HS-5 (cell line): Measurements from ENCODE around the gene RB1.
"Not testable (repeated sequence)": the region's sequence is repeated elsewhere in the genome, so short reads cannot be mapped to it uniquely, and the experiment has no call there.

Experiments used
- DNase-seq: peaks from one replicate; pipeline ENCODE4 v3.0.0-alpha.2; 2012; ENCODE audit warnings: low read depth

The RB1 gene

GRCh38 chr13:48410199-48410598 lies 106.6 kb downstream of the RB1 start:
- no peak for DNase-seq

GRCh38 chr13:48411147-48411794 lies 107.7 kb downstream of the RB1 start:
- no peak for DNase-seq

GRCh38 chr13:48411841-48412531 lies 108.4 kb downstream of the RB1 start:
- no peak for DNase-seq

DNA sequence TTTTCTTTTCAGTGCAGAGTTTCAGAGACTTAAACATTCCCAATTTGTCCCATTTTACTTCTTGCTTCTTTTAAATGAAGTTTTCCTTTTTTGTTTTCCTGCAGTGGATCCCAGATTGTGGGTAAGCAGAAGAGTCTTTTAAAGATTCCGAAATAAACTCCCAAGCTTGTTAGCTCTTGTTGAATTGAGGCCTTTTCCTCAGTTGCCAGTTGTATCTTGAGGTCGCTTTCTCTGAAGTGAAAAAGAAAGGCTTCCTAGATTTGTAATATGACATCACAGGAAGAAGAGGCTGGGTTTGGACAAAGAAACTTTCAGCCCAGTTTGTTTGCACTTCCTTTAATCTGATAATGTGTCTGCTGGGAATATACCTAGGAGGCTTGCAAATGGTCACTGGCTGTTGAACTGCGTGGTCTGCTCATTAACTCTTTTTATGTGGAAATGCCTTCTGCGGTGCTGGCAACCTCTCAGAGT lies 109.4 kb downstream of the RB1 start, which contains the start of gene LPAR6:
TSS of gene LPAR6 (minus strand) at position 233 of the 471 bp plus-strand sequence. CDS start 690 bp downstream, outside the sequence.
- DNase-seq = no peak

- DNase-seq = no peak
Observed at GRCh38 chr13:48414501-48414900, 111.0 kb downstream of the RB1 start.

DNA sequence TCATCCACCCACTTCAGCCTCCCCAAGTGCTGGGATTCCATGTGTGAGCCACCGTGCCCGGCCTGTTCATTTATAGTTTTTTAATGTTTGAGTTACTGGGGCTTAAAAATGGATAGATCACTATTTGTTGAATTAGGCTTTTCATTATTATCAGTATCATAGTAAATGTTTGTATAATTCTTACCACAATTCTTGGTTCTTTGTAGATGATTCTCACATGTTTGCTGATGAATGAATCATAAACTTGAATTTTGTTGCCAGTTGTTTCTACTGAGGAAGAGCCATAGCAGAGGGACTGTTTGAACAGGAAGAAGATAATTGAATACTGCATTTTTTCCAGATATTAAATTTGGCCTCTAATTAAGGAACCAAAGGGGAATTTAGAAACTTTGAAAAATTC lies 112.0 kb downstream of the RB1 start:
- DNase-seq = no peak

GRCh38 chr13:48422003-48422402 lies 118.5 kb downstream of the RB1 start:
- not testable (repeated sequence) for DNase-seq

DNA sequence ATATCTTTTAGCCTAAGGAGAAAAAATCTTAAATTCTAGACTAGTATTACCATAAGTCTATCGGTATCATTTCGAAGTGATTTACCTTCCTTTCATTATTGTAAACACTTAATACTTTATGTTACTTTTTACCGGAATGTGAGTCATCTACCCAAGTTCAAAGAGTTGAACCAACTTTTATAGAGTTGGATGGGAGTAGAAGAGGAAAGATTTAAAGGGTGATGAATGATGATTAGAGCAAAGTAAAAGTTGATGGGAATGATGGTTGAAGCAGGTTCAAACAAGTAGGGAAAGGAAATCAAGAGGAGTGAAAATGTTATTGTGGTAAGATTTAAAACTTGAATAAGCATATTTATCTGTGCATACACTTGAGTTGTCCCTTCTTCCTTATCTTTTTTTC lies 120.7 kb downstream of the RB1 start:
- no peak for DNase-seq

GRCh38 chr13:48426052-48426451 lies 122.5 kb downstream of the RB1 start:
- DNase-seq = no peak

DNA sequence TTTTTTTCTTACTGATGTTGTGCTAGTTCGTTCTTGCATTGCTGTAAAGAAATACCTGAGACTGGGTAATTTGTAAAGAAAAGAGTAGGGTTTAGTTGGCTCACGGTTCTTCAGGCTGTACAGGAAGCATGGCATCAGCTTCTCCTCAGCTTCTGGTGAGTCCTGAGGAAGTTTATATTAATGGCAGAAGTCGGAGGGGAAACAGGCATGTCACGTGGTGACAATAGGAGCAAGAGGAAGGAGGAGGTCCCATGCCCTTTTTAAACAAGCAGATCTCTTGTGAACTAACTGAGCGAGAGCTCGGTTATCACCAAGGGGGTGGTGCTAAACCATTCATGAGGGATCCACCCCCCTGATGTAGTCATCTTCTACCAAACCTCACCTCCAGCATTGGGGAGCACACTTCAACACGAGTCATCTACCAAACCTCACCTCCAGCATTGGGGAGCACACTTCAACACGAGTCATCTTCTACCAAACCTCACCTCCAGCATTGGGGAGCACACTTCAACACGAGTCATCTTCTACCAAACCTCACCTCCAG lies 123.3 kb downstream of the RB1 start:
- not testable (repeated sequence) for DNase-seq

DNA sequence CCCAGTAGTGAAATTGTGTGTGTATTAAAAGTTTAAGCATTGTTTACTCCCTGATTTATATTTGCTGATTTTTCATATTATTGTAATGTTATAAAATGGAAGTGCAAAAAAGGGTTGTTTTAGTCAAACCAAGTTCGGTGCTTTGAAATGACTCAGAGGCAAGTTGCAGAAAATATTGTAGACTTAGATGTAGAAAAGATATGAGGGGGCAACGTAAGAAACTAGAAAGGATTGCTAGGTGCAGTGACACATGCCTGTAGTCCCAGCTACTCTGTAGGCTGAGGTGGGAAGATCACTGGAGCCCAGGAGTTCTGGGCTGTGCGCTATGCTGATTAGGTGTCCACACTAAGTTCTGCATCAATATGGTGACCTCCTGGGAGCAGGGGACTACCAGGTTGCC lies 125.5 kb downstream of the RB1 start:
- no peak for DNase-seq

GRCh38 chr13:48429886-48430285 lies 126.3 kb downstream of the RB1 start:
- no peak for DNase-seq

DNA sequence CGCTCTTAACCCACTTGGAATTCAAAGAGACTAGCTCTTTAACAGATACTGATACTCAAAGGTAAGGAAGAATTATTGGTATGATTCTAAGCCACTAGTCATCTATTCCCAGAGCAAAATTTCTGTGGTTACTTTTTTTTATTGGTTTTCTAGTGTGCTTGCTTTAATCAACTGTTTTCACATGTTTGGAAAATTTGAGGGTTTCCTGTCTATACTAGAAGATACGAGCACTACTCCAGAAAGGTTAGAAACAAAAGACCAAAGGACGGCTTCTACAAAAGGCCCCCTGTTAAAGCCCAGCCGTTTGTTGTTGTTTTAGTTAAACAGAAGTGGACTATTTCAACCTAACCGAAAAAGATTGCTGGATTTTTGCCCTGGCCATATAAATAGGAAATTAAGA lies 127.9 kb downstream of the RB1 start:
- no peak for DNase-seq

DNA sequence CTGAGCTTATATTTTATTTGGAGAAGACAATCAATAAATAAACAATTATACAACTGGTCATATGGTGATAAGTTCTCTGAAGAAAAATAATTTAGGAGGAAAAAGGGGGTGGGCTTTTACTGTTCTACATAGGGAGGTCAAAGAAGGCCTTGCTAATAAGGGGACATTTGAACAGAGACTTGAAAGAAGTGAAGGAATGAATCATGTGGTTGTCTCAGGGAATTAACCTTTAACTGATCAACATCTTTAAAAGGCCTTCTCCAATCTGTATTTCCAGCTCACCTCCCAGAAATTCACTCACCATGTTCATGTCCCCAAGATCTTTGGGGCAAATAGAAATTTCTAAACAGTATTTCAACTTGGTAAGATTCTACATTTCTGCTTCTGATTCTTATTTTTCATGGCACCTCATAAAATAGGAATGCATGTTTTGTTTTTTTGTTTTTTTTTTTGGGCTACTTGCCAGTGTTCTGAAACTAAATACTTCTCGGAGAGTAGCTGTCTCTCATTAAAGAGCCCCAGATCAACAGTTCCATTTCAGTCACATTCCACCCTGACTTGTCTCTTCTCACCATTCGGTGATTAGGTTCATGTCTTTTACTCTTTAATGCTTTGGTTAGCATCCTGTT lies 128.6 kb downstream of the RB1 start:
- DNase-seq = no peak

- no peak for DNase-seq
Observed at GRCh38 chr13:48434200-48434599, 130.6 kb downstream of the RB1 start.

- no peak for DNase-seq
Observed at GRCh38 chr13:48436661-48437288, 133.2 kb downstream of the RB1 start.

DNA sequence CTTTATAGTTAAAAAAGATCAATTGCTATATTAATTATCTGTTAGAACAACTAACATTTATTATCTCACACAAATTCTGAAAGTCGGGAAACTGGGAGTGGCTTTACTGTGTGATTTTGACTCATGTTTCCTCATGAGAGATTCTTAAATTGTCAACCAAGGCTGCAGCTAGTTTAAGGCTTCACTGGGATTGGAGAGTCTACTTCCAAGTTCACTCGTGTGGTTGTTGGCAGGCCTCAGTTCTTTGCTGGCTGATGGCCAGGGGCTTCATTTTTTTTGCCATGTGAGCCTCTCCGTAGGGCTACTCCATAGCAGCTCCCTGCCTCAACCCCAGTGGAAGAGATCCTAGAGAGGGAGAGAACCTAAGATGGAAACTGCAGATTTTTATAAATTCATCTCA lies 133.8 kb downstream of the RB1 start:
- no peak for DNase-seq

DNA sequence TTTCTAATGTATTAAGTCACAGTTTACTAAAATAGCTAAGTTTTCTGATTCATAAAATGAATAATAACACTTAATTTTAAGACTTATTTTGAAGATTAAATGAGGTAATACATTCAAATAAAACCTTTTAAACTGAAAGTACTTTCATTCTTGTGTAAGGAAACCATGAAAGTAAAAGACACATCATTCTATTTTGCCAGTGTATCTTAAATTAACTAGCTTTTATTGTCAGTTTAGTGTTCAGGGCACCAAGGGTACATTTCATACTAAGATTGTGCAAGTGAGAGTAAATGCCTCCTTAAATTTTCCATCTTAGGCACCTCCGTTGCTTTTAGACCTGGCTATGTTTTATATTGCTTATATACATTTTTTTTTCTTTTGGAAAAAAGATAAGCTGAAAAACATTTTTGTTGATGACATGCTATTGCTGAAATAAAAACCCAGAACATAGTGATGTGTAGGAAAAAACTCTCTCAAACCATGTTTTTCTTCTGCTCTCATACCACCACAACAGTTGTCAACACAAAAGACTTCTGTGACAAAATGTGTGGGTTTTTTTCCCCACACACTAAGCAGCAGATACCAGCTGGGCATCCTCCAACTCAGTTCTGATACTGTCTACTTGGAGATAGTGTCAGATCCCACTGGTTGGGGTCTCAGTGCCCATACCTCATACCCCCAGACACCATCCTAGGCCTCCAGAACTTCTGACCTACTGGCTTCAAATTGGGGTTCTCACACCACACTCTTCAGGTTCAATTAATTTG lies 140.1 kb downstream of the RB1 start:
- no peak for DNase-seq

GRCh38 chr13:48446464-48446863 lies 142.9 kb downstream of the RB1 start:
- DNase-seq = peak; percentile 19

DNA sequence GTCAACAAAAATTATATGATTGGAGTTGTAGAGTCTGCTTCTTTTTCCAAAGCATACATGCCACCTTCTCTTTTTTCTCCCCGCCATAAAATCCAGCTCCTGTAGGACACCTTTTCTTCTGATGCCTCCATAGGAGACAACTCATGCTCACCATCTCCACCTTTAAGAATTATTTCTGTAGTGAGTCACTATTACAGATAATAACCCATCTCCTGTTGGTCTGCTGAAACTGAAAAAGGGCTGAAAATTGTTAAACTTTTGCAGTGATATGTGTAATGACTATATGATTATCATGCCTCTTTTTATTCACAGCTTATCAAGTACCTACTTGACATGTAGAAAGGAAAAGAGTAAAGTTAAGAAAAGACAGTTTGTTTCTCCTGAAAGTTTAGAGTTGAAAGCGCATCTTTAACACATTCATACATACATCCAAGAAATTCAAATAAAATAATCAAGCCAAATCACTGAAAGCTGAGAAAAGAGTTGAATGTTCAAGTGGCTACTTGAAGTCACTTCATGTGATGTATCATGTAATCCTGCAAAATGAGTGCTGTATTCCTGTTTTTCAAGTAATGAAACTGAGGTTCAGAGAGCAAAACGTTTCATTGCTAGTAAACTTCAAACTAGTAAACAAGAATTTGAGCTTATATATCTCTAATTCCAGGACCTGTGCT lies 144.9 kb downstream of the RB1 start:
- no peak for DNase-seq

DNA sequence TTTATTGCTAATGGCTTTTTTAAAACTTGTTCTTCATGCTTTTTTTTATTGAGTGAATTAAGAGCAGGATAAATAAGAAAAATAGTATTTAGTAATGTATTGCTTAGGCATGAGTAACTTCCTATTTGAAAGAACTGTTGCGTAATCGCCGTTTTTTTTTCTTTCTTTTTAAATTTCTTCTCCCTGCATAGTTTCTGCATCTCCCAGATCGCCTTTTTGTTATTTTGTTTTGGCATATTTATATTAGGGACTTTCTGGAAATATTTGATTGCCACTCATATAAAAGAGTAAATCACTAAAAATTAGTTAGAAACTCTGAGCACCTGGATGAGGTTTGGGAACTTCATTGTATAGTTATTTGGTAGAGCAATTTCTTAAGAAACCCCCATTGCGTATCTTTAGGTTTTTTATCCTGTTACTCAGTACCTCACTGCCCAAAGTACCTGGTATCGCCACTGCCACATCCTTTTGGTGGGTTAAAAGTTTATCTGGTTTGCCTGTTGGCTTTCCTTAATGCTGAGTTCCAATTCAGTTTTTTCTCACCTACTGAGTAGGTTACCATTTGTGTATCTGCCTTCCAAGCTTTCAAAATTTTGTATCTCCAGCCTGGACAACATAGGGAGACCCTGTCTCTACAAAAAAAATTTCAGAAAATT lies 145.5 kb downstream of the RB1 start:
- DNase-seq = peak; percentile 22
